Measurements from ENCODE around the gene MRPL11.

DNA sequence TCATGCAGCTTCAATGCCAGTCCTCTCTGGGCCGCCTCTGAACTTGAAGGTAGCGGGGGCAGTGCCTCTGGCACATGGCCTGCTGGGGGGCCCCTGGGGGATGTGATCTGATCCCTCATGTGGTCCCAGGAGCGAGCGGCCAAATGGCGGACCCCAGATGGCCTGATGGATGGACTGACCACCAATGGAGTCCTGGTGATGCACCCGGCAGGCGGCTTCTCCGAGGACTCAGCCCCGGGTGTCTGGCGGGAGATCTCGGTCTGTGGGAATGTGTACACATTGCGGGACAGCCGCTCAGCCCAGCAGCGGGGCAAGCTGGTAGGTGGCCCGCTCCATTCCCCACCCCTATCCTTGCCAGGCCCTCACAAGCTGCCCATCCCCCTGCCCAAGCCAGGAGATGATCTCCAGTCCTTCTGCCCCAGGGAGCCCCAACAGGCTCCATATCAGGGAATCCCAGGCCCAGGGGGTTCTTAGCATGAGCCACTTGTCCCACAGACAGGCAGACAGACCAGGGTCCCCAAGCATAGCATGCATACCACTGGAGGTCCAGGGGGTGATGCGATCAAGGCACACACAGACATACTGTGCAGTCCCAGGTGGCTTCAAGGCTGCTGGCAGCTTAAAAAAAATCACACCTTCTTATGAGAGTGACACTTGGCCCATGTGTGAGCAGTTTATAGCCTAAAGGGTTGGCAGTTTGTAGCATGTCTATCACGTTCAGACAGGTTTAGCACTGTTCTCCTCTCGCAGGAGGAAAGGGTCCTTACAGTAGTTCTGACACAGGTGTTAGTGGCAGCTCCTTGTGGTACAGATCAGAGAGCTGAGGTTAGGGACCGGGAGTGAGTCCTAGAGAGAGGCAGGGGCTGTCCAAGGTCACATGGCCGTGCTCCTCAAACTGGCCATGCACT is 35.2 kb upstream of the MRPL11 start:
- TF ChIP-seq EZH2 (IDR thresholded peaks at IDR 0.05; ENCODE audit: insufficient read depth, poor library complexity, severe bottlenecking), result no peak
- no peak for TF ChIP-seq EZH2phosphoT487 (IDR thresholded peaks at IDR 0.05; ENCODE audit: insufficient read depth, low read depth)
